GM12873 (cell line): ENCODE measurements around the gene VNN1.

Experiments used
- CTCF ChIP-seq: IDR thresholded peaks from 2 replicates; pipeline ENCODE4 v1.5.1; 2012; ENCODE audit warnings: low read depth, mild to moderate bottlenecking, moderate library complexity, low read length, control low read depth; ENCODE audit not compliant: insufficient read depth; ENCODE audit errors: missing control alignments

Gene VNN1

GRCh38 chr6:132708771-132709170 is 5.1 kb downstream of the VNN1 start:
- TF ChIP-seq CTCF, result no peak

GRCh38 chr6:132708002-132708401 is 5.9 kb downstream of the VNN1 start:
- no peak for TF ChIP-seq CTCF

GRCh38 chr6:132703936-132704335 is 9.9 kb downstream of the VNN1 start:
- no peak for TF ChIP-seq CTCF

GRCh38 chr6:132698608-132699007 is 15.2 kb downstream of the VNN1 start:
- no peak for TF ChIP-seq CTCF

GRCh38 chr6:132695773-132696172 is 18.1 kb downstream of the VNN1 start:
- no peak for TF ChIP-seq CTCF

GRCh38 chr6:132693478-132693877 is 20.4 kb downstream of the VNN1 start:
- no peak for TF ChIP-seq CTCF

- no peak for TF ChIP-seq CTCF
Measured at GRCh38 chr6:132690678-132691077, 23.2 kb downstream of the VNN1 start.
